RWPE2 (cell line): ENCODE results near the gene IGF2BP1.
A peak's percentile ranks its signal among the peaks of the same experiment; 100 is the strongest.
"Not testable (repeated sequence)": the region's sequence is repeated elsewhere in the genome, so short reads cannot be mapped to it uniquely, and the experiment has no call there.

Experiments
- ATAC-seq: fragments of 200-7000 bp; cut with Tn5 transposase; 3 replicates; pipeline ENCODE4 v1.9.1; 2021; ENCODE audit warnings: low read depth
- DNase-seq: peaks from one replicate; pipeline ENCODE4 v3.0.0-alpha.2; 2020; ENCODE audit warnings: low spot score
- H3K27ac ChIP-seq: fragments of 450-650 bp; 2 replicates; pipeline ENCODE4 v1.5.1; 2017; ENCODE audit warnings: mild to moderate bottlenecking; ENCODE audit not compliant: poor library complexity, severe bottlenecking
- H3K27me3 ChIP-seq: fragments of 250-450 bp; sonication (Bioruptor Pico); 2 replicates; pipeline ENCODE4 v1.5.1; 2021; ENCODE audit warnings: mild to moderate bottlenecking, moderate library complexity; ENCODE audit not compliant: insufficient read depth, poor library complexity, severe bottlenecking
- H3K36me3 ChIP-seq: fragments of 250-450 bp; sonication (Bioruptor Pico); 2 replicates; pipeline ENCODE4 v1.5.1; 2020; ENCODE audit warnings: low read depth, mild to moderate bottlenecking, moderate library complexity
- H3K4me1 ChIP-seq: fragments of 250-450 bp; sonication (Bioruptor Pico); 2 replicates; pipeline ENCODE4 v1.5.1; 2021; ENCODE audit warnings: mild to moderate bottlenecking, moderate library complexity; ENCODE audit not compliant: insufficient read depth, poor library complexity, severe bottlenecking
- H3K4me3 ChIP-seq: fragments of 250-450 bp; sonication (Bioruptor Pico); 2 replicates; pipeline ENCODE4 v1.5.1; 2021; ENCODE audit warnings: mild to moderate bottlenecking, moderate library complexity; ENCODE audit not compliant: severe bottlenecking
- H3K9me3 ChIP-seq: fragments of 250-450 bp; sonication (Bioruptor Pico); 2 replicates; pipeline ENCODE4 v1.5.1; 2021; ENCODE audit warnings: mild to moderate bottlenecking, moderate library complexity; ENCODE audit not compliant: severe bottlenecking
- CTCF ChIP-seq: fragments of 450-650 bp; IDR thresholded peaks from one replicate; pipeline ENCODE4 v1.5.1; 2017; ENCODE audit warnings: mild to moderate bottlenecking, moderate library complexity; ENCODE audit not compliant: poor library complexity, severe bottlenecking

IGF2BP1 gene

DNA sequence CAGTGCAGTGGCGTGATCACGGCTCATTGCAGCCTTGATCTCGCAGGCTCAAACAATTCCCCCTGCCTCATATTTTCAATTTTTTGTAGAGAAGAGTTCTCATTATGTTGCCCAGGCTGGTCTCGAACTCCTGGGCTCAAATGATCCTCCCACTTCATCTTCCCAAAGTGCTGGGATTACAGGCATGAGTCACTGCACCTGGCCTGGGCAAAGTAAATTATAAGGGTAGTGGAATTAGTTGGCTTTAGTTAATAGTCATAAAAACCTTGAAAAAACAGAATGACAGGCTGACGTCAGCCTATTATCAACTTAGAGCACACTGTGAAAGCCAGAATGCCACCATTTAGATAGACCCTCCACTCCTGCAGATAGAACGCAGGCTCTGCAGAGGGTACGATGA lies 91.9 kb downstream of the IGF2BP1 start:
- DNase-seq (no peak), ATAC-seq (no peak)
- Histone ChIP-seq H3K4me3 (no peak overlapping the region), H3K9me3 (no peaks in the 10 kb centered on the region), H3K4me1 (no peaks in the 10 kb centered on the region), H3K27ac (no peak overlapping the region), H3K36me3 (no peaks in the 10 kb centered on the region), H3K27me3 (no peaks in the 10 kb centered on the region)
- no peak for TF ChIP-seq CTCF

DNA sequence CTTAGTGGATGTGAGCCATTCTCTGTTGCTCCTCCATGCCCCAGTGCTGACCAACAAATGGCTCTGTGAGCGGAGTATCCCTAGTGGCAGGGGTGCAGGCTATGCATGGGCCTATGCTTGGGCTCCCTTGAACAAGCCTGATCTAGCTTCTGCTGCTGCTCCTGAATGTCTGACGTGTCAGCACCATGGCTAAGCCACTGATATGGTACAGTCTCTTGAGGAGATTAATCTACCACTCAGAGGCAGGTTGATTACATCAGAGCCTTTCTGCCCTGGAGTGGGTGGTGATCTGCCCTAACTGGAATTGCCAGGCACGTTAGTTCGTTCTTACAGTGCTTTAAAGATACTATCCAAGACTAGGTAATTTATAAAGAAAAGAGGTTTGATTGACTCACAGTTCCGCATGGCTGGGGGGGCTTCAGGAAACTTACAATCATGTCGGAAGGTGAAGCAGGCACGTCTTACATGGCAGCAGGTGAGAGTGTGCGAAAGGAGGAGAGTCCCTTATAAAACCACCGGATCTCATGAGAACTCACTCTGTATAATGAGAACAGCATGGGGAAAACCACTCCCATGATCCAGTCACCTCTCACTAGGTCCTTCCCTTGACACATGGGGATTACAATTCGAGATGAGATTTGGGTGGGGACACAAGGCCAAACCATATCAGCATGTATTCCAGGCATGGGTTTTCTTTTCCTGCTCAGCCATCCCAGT lies 93.9 kb downstream of the IGF2BP1 start:
- no peaks in the 10 kb centered on the region for H3K9me3 ChIP-seq
- no peak for DNase-seq
- H3K27me3 ChIP-seq, result no peaks in the 10 kb centered on the region
- no peak for TF ChIP-seq CTCF
- no peak overlapping the region for H3K27ac ChIP-seq
- H3K4me3 ChIP-seq, result no peak overlapping the region
- no peaks in the 10 kb centered on the region for H3K36me3 ChIP-seq
- no peak for ATAC-seq
- no peaks in the 10 kb centered on the region for H3K4me1 ChIP-seq

- DNase-seq (no peak), ATAC-seq (no peak)
- Histone ChIP-seq H3K27ac (no peak overlapping the region), H3K9me3 (no peaks in the 10 kb centered on the region), H3K4me1 (no peaks in the 10 kb centered on the region), H3K4me3 (no peak overlapping the region), H3K27me3 (no peaks in the 10 kb centered on the region), H3K36me3 (no peaks in the 10 kb centered on the region)
- TF ChIP-seq CTCF, result no peak
Observed at GRCh38 chr17:49093131-49093530, 95.9 kb downstream of the IGF2BP1 start.

- ATAC-seq, result no peak
- no peak for DNase-seq
- peak overlapping the region; percentile 36 for H3K27ac ChIP-seq
- H3K36me3 ChIP-seq, result no peaks in the 10 kb centered on the region
- no peak for TF ChIP-seq CTCF
- no peaks in the 10 kb centered on the region for H3K9me3 ChIP-seq
- peaks cover 18% of the 10 kb centered on the region for H3K4me1 ChIP-seq
- H3K27me3 ChIP-seq, result no peaks in the 10 kb centered on the region
- H3K4me3 ChIP-seq, result no peak overlapping the region
Observed at GRCh38 chr17:49100601-49101000, 103.4 kb downstream of the IGF2BP1 start.

DNA sequence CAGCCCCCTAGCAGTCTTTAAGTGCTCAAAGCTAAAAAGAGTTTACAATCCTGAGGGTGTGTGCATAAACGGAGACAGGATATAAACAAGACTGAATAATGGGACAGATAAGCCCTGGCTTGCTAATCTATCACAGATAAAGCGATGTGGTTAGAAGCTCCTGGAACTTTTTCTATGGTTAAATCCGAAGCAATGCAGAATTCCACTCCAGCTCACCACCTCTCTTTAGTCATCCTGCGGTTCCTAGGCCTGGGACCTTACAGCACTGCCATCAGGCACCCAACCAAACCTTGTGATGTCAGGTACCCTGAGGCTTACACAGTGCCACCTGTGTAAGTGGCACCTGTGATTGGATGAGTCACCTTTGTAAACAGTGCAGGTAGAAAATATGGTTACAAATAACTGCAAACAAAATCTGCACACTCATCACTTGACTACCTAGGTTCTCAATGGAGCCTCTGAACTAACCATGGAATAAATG lies 103.9 kb downstream of the IGF2BP1 start:
- H3K36me3 ChIP-seq, result no peaks in the 10 kb centered on the region
- H3K9me3 ChIP-seq, result no peaks in the 10 kb centered on the region
- H3K4me3 ChIP-seq, result no peak overlapping the region
- ATAC-seq, result peak; percentile 79
- no peak for TF ChIP-seq CTCF
- peaks cover 18% of the 10 kb centered on the region for H3K4me1 ChIP-seq
- H3K27me3 ChIP-seq, result no peaks in the 10 kb centered on the region
- peak overlapping the region; percentile 36 for H3K27ac ChIP-seq
- no peak for DNase-seq

- not testable (repeated sequence) for H3K9me3 ChIP-seq, H3K36me3 ChIP-seq, DNase-seq, H3K27ac ChIP-seq, H3K27me3 ChIP-seq, H3K4me3 ChIP-seq, ATAC-seq
- H3K4me1 ChIP-seq, result peaks cover 18% of the 10 kb centered on the region
Observed at GRCh38 chr17:49103360-49103759, 106.2 kb downstream of the IGF2BP1 start.
